Fibroblast of skin of left biceps (primary cell): ENCODE data around the gene SFMBT1.

Experiments
- DNase-seq, 2 experiments: peaks; one replicate each; pipeline ENCODE4 v3.0.0-alpha.2; 2013; ENCODE audit warnings: low read depth in 2 of 2

SFMBT1 gene, protein sequence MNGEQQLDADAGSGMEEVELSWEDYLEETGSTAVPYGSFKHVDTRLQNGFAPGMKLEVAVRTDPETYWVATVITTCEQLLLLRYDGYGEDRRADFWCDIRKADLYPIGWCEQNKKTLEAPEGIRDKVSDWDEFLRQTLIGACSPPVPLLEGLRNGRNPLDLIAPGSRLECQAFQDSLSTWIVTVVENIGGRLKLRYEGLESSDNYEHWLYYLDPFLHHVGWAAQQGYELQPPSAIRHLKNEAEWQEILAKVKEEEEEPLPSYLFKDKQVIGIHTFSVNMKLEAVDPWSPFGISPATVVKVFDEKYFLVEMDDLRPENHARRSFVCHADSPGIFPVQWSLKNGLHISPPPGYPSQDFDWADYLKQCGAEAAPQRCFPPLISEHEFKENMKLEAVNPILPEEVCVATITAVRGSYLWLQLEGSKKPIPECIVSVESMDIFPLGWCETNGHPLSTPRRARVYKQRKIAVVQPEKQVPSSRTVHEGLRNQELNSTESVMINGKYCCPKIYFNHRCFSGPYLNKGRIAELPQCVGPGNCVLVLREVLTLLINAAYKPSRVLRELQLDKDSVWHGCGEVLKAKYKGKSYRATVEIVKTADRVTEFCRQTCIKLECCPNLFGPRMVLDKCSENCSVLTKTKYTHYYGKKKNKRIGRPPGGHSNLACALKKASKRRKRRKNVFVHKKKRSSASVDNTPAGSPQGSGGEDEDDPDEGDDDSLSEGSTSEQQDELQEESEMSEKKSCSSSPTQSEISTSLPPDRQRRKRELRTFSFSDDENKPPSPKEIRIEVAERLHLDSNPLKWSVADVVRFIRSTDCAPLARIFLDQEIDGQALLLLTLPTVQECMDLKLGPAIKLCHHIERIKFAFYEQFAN

DNA sequence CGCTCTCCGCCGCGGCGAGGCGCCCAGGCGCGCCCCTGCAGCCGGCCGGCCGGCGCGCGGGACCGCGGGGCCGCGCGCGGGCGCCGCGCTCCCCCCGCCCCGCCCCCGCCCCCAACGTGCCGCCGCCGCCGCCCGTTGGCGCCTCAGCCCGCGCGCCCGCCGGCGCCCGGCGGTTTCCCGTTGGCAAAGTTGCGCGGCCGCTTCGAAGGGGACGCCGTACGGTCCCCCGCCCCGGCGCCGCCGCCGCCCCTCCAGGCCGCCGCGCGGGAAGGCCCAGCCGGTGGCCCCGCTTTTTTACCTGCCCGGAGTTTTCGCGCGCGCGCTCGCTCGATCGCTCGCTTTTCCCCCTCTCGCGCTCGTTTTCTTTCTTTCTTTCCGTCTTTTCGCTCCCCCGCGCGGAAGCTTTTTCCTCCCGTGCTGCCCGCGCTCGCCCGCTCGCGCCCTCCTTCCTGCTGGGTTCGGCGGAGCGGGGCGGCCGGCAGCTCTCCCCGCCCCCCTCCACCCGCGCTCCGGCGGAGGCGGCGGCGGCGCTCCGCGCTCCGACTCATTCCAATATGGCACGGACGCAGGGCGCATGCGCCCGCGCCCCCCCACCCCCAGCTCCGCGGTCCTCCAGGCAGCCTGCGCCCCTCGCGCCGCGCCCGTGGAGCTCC lies at the start of gene SFMBT1:
Gene SFMBT1 (minus strand): TSS at position 556 of the 653 bp plus-strand sequence. CDS start 76,945 bp downstream, outside the sequence.
- peak; percentile 17 to 21 for DNase-seq

DNA sequence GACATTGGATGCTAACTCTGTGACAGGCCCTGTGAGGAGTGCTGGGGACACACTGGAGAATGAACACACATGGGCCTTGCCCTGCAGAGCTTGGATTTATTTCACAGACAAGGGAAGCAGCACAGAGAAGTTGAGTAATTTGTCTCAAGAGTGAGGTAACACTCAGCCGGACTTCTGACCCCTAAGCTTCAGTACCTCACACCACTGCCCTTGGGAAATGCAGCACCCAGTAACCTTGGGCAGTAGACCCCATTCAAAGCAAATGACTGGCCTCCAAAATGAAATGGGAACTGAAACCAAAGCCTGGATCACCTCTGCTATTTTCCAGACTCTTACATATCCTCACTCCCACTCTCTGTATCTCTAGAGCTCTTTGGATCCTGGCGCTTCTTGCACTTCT lies 47.1 kb upstream of the SFMBT1 start:
- DNase-seq: no peak

DNA sequence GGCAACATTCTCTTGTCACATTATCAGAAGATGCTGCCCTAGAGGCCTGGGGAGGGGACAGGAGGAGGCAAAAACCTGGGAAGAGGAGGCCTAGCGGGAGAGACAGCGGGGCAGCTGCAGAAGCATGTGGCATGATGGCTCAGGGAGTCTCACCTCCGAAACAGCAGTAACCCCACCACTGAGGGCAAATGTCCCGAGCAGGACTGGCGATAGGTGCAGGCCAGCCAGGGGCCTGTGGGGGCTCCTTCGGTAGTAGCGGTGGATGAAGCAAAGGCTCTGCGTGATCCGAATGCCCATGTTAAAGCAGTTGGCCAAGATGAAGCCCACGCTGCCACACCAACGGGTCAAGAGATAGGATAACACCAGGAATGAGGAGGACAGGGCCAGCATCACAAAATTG lies 46.3 kb upstream of the SFMBT1 start:
- no peak for DNase-seq

DNA sequence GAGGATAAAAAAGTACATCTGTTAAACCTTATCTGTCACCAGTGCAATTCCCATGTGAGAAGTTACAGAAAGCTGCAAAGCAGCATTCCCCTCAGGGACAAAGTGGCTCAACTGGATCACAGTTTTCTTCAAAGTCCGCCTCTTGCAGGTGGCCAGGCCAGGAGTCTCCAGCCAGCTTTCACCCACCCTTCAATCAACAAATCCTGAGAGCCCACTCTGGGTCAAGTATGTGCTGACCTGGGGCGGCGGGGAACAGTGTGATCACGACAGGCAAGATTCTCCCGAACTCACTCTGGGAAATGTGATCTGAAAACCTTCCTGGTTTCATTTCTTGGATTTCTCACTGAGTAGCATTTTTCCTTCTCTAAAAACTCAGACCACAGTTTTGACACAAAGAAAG lies 45.1 kb upstream of the SFMBT1 start:
- DNase-seq: no peak

DNA sequence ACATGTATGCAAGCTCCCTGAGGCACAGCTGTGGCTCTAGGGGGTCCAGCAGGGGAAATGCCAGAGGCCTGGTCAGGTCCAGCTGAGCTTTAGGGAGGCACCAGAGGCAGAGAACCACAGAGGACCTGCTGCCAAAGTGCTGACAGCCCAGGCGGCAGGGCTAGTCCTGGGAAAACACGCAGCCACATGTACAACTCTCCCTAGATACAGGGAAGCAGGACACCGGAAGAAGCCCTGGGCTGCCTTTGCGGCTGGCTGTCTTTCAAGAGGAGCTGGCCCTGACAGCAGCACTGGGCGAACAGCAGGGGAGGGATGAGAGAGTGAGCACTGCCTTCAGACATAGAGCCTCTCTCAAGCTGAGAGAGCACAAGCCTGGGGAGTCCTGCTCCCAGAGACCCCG lies 43.6 kb upstream of the SFMBT1 start:
- no peak for DNase-seq

DNA sequence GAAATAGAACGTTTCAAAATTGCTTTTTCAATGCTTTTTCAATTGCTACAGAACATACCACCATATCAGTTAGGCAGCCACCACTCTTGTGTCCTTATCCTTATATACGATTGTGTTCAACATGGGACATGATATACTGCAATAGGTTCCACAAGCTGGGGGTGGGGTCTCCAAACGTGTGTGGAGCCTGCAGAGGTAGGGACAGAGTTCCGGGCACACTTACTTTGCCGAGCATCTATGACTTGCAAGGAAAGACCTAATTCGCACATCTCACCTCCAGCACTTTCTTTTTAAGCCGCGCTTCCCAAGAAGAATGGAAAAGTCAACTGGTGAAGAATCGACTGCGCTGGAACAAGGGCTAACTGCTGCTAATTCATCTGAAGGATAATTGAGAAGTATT lies 39.6 kb upstream of the SFMBT1 start:
- no peak for DNase-seq

DNA sequence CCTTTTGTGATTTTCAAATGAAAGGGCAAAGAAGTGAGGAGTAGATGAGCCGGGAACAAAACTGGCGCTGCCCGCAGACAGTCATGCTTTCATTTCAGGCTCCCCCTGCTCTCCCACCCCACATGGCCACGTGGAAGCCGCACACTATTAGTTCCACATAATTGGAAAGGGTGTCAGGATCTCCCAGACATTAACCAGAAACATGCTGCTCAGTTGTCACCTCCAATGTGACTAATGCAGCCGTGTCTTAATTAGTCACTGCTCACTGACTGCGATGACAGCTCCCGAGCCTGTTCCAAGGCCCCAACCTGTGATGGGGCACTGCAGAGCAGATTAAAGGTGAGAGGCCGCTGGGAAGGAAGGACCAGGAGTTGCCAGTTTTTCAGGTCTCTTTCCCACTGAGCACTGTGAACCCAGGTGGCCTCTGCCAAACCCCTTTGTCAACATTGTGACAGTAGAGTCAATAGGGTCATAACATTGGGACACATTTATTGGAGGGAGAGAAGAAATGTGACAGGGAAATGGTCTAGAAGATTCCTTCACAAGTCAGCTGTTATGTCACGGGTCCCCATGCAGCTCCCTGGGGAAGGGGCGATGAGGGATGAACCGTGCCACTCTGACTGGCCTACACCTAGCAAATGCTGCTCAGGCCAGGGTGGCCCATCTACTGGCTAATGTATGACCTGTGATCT lies 38.6 kb upstream of the SFMBT1 start:
- peak in 1 of 2 experiments; percentile 14 for DNase-seq

DNA sequence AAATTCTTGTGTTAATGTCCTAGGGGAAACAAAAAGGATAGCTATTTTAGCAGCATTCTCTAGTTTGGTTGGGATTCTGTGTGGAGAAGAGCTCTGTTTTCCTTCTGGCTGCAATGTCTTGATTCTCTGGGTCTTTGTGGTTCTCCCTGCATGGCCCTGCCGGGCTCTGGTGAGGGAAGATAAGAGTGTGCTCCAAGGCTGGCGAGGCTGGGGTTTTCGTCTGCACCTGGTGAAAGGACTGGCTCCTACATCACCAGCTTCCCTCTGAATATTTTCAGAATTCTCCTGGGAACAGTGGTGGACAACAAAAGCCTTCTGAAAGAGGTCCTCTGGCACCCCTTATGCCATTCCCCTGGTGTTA lies 38.1 kb upstream of the SFMBT1 start:
- DNase-seq: no peak

DNA sequence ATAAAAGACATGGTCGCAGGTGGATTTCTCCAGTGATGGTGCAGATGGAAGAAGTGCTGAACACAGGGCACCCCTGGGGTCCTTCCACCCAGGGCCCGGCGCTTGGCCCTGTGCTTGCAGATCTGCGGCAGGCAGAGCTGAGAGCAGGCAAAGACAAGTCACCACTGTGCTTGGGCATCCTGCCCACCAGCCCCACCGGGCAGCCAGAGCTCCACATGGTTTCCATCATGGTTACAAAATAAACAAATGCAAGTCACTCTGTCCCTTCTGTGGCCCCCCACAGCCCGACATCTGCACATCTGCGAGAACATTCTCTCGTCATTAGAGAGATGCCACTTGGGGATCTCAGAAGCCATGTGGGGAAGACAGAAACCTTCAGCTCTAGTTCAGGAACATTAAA lies 37.6 kb upstream of the SFMBT1 start:
- peak in 1 of 2 experiments; percentile 15 for DNase-seq

DNA sequence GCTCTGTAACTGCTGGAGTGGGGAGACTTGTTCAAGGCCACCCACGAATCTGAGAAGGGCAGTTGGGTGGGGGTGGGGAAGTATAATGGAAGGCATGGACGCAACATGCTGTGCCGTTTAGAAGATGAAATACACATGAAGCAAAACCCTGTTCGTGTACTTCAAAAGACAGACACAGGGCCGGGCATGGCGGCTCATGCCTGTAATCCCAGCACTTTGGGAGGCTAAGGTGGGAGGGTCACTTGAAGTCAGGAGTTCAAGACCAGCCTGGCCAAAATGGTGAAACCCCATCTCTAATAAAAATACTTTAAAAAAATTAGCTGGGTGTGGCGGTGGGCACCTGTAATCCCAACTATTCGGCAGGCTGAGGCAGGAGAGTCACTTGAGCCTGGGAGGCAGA lies 36.9 kb upstream of the SFMBT1 start:
- DNase-seq: no peak

DNA sequence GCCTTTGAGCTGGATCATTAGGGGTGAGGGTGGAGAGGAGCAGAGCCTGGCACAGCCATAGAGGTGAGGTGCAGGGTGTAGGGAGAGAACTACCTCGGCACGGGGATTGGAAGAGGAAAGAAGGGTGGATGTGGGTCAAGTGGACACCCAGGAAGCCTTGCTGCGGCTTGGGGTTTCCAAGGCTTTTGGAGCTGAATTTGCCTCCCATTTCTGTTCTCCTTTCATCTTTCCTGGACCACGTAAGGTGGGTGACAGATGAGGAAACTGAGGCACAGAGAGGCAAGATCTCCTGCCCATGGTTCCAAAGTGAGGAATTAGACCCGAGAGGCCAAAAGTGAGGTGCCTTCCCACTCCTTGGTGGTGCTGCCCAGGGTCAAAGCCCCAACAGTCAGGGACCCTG lies 35.4 kb upstream of the SFMBT1 start:
- DNase-seq: no peak

DNA sequence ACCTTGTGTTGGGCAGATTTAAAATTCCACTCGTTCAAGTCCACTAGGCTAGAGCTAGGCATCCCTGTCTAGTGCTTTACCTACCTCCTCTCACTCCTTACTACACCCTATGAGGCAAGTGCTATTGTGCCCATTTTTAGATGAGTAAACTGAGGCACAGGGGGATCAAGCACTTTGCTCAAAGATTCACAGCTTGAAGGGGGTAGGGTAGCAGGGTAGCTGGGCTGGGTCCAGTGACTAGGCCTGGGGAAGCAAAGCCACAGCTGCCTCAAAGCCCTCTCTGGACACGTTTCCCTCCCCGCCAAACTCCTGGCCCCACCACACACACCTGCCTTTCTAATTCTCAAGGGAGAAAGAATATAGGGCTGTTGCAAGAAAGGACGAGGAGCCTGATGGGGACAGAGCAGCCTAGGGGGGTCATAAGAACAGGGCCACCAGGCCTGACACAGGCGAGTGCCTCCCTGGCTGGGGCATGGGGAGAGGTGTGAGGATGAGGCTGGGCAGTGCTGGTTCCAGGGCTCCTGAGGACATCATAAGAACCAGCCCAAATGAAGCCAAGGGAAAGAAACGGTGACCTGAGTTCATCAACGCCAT lies 34.8 kb upstream of the SFMBT1 start:
- no peak for DNase-seq

DNA sequence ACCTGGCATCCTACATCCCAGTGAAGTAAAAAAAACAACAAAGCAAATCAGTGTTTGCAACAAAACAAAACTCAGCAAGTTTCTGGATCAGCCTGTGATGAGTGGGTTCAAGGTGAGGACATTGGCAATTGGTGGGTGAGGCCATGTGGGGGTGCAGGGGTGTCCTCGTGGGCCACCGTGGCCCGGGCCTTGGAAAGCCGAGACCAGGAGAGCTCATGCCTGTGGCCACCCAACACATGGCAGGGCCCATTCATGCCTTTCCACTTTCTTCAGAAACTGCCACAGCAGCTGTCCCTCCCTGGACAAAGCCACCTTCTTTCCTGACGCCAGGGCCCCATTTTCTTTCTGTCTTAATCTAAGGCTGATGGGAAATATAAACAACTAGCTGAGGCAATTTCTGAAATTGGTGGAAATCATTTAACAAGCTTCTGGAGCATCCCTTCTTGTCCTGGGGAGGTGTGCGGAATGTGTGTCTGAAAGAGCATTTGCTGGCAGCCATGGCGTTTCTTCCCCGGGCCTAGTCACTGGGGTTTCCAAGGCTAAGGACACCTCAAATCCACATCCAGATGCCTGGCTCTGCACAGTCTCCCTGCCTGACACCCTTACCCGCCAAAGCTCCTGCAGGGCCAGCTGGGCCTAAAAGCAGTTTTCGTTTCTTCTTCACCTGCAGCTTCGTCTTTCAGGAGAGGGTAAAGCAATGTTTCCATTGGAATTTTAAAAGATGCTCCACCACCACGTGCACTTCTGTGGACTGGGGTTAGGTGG lies 34.1 kb upstream of the SFMBT1 start:
- DNase-seq: no peak

DNA sequence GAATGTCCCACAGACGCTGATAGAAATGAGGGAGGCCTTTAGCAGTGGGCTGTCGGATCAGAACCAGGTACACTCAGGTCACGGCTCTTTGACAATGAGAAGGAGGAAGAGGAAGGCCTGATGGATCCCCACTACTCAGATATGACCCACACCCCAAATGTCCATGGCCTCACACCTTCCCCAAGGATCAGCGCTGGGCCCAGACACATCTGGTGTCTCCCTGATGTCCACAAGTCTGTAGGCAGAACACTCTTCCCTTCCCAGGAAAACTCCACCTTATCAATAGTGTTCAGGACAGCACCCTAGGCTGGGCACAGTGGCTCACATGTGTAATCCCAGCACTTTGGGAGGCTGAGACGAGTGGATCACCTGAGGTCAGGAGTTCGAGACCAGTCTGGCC lies 33.3 kb upstream of the SFMBT1 start:
- DNase-seq: no peak

DNA sequence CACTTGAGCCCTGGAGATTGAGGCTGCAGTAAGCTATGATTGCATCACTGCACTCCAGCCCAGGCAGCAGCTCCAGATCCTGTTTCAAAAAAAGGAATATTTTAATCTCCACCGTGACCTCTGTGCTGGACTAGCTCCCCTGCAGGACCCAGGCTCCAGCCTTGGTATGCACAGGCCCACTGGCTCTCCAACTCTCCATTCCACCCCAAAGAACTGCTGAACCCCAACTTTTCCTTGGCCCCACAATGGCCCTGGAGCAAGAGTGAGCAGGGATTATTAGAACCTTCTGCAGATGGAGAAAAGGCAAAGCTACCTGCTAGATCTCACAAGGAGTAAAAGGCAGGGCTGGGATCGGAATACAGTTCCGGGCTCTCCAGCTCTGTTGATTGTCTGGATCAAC lies 32.8 kb upstream of the SFMBT1 start:
- no peak for DNase-seq

DNA sequence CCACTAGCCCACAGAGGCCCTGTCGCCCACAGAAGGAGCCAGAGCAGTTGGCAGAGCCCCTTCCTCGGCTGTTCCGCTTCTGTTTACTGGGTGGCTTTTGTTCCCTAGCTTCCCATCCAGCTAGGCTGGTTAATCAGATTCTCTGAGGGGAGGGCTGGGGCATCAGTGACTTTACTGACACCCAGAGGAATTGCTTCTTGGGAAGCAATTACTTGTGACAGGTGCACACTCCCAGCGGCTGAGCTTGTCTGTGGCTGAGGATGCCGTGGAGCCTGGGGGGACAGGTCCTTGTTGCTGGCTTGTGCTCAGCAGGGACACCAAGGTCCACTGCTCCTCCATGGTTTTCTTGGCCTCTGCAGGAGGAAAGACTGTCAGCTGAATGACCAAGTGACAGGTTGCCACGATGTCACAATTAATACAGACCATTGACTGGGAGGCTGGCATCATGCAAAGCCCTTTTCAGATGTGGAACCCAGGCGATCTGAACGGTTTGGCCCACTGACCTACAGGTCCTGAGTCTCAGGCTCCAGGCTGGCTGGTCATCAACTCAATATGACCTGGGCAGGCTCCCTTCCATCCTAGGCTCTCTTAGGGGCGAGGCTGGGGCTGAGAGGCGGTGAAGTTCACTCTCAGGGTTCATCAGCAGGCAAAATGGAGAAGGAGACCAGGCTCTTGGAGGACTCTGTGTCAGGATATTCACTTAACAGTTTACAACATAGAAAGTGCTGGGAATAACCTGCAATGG lies 31.8 kb upstream of the SFMBT1 start:
- no peak for DNase-seq

DNA sequence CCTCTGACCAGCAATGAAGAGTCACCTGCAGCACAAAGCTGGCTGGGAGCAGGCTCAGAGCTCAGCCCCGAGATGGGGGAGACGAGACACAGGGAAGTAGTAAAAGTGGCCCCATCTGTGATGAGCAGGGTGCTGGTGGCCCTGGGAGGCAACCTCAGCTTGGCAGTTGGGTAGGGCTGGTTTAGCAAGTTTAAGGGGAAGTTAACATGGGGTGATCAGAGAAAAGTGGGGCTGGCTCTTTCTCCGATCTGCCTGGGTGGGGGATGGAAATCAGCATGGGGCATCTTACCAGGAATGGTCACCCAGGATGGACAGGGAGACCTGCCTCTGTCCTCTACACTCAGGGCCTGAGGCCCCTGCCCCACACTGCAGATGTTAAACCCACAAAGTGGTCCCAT lies 29.9 kb upstream of the SFMBT1 start:
- DNase-seq: no peak

DNA sequence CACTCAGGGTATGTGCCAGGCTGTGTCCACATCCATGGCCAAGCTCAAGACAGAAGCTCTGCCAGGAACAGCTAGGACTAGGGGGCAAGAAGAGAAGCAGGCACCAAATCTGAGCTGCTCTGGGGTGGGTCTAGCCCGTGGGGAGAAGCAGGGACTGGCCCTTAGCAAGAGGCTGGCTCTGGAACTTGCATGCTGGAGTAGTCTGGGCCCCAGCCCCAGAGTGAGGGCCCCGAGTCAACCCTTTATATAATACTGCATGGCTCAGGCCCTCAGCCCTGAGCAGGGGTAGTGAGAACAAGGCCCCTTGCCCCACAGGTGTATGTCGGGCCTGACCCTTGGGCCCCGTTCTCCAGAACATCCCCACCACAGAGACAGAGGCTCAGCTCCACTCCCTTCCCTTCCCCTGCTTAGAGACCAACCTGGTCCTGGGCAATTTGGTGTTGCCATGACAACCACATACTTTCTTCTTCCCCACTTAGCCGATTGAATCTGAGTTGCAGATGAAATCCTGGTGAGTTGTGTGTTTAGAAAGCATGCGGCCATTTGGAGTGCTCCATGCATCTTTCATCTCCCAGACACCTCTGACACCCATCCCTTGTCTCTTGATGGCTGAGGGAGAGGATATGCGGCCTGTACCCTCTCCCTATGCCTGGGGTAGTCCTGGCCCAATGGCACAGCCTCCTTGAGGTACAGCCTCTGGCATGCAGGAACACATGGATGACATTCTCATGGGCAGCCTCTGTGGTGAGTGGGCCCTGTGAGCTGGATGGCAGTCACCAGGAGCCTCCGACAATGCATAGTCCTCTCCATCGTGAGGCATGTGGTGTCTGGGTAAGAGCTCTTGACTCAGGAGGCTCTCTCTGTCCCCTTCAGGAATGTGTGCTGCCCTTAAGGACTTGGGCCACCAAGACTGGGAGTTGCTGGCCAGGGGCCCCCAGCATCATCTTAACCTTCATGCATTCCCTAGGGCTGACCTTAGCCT lies 29.2 kb upstream of the SFMBT1 start:
- DNase-seq: no peak

DNA sequence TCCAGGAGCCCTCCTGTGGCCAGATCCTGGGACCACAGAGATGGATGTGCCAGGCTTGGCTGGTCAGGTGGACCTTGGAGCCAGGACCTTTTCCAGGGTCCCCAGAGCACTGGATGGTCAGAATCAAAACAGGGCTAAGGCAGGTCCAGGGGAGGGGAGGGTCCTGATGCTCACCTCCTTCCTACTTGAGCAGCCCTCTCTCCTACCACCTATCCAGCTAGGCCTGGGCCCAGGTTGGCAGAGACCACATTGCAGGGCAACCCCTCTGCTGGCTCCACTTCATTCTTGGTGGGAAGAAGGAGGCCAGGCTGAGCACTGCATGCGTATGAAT lies 28.5 kb upstream of the SFMBT1 start:
- DNase-seq: no peak
